DMS53 treated with DMSO at 0.1 percent for 48 hours (cell line): Measurements from ENCODE around the gene QRFPR.
"Not testable (repeated sequence)": the region's sequence is repeated elsewhere in the genome, so short reads cannot be mapped to it uniquely, and the experiment has no call there.

ENCODE experiments used
- DNase-seq: peaks from one replicate; lab custom pipeline; 2025; ENCODE audit not compliant: unreplicated experiment; lab: John Stamatoyannopoulos, UW

The QRFPR gene

GRCh38 chr4:121380776-121381462 lies at the start of gene QRFPR:
Gene QRFPR, minus strand, starts transcription at chr4:121381018. Its CDS starts 371 bp downstream, at chr4:121380647.
- DNase-seq: no peak

GRCh38 chr4:121428721-121429120 lies 47.9 kb upstream of the QRFPR start:
- DNase-seq: no peak

GRCh38 chr4:121421594-121421993 lies 40.8 kb upstream of the QRFPR start:
- DNase-seq: no peak

- no peak for DNase-seq
Observed at GRCh38 chr4:121411151-121411744, 30.4 kb upstream of the QRFPR start.

- not testable (repeated sequence) for DNase-seq
Observed at GRCh38 chr4:121408567-121408966, 27.7 kb upstream of the QRFPR start.

GRCh38 chr4:121400632-121401031 lies 19.8 kb upstream of the QRFPR start:
- DNase-seq: no peak

- peak; percentile 40 for DNase-seq
Observed at GRCh38 chr4:121397941-121398601, 17.3 kb upstream of the QRFPR start.

- no peak for DNase-seq
Observed at GRCh38 chr4:121397434-121397833, 16.6 kb upstream of the QRFPR start.

GRCh38 chr4:121392426-121393086 lies 11.7 kb upstream of the QRFPR start:
- DNase-seq: no peak

GRCh38 chr4:121390335-121390734 lies 9.5 kb upstream of the QRFPR start:
- DNase-seq: no peak

- DNase-seq: no peak
Observed at GRCh38 chr4:121379276-121379675, 1.5 kb downstream of the QRFPR start.

GRCh38 chr4:121377076-121377475 lies 3.7 kb downstream of the QRFPR start:
- DNase-seq: no peak

- no peak for DNase-seq
Observed at GRCh38 chr4:121376556-121376955, 4.3 kb downstream of the QRFPR start.

- DNase-seq: no peak
Observed at GRCh38 chr4:121376097-121376496, 4.7 kb downstream of the QRFPR start.

GRCh38 chr4:121375262-121375661 lies 5.6 kb downstream of the QRFPR start:
- no peak for DNase-seq

- no peak for DNase-seq
Observed at GRCh38 chr4:121373841-121374240, 7.0 kb downstream of the QRFPR start.

- peak; percentile 6 for DNase-seq
Observed at GRCh38 chr4:121370729-121371325, 10.0 kb downstream of the QRFPR start.

- no peak for DNase-seq
Observed at GRCh38 chr4:121360495-121360894, 20.3 kb downstream of the QRFPR start.

- peak; percentile 9 for DNase-seq
Observed at GRCh38 chr4:121358473-121358872, 22.3 kb downstream of the QRFPR start.

GRCh38 chr4:121353213-121353612 lies 27.6 kb downstream of the QRFPR start:
- DNase-seq: no peak

GRCh38 chr4:121344098-121344497 lies 36.7 kb downstream of the QRFPR start:
- no peak for DNase-seq
